ES-I3 (cell line): ENCODE measurements around the gene SEMG2.

Experiments used
- H3K36me3 ChIP-seq: 2 replicates; pipeline ENCODE4 v1.6.1; 2013; ENCODE audit warnings: mild to moderate bottlenecking, low read length, control low read depth, moderate library complexity; ENCODE audit not compliant: insufficient read depth
- H3K4me1 ChIP-seq: 2 replicates; pipeline ENCODE4 v1.6.1; 2013; ENCODE audit warnings: mild to moderate bottlenecking, control low read depth, low read length; ENCODE audit not compliant: insufficient read depth
- H3K9ac ChIP-seq: 2 replicates; pipeline ENCODE4 v1.6.1; 2013; ENCODE audit warnings: low read depth, mild to moderate bottlenecking, low read length, moderate library complexity
- H3K9me3 ChIP-seq: 2 replicates; pipeline ENCODE4 v1.6.1; 2013; ENCODE audit warnings: mild to moderate bottlenecking, low read length, moderate library complexity; ENCODE audit not compliant: control insufficient read depth, insufficient read depth

Gene SEMG2

DNA sequence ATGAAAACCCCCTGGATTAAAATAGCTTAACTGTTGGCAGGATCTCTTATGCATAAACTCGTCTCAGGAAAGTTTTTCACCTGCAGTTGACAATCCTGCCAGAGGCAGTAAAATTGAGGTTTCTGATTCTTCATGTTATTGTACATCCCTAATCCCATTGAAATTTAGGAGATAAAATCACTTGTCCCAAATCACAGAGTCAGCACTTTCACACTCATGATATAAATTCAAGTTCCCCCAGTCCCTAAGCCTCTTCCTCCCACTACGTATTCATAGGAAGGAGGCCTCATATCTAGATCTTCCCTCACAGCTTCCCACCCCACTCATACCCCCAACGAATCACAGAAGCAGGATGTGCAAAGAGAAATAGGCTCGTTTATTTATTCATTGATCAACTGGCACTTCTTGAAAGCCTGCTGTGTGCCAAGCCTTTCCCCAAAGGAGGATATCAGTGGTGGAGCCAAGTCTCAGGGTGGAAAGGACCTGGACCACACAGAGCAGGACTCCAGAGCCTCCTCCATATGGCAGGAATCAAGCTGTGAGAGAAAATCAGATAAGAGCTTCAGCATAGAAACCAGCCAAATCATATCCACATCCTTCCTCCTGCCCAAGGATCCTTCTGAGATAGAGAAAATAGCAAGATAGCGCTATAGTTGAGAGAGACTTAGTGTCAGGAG, 30.8 kb downstream of the SEMG2 start:
- H3K9ac ChIP-seq, result no peak overlapping the region
- no peaks in the 10 kb centered on the region for H3K4me1 ChIP-seq
- no peaks in the 10 kb centered on the region for H3K9me3 ChIP-seq
- no peaks in the 10 kb centered on the region for H3K36me3 ChIP-seq

DNA sequence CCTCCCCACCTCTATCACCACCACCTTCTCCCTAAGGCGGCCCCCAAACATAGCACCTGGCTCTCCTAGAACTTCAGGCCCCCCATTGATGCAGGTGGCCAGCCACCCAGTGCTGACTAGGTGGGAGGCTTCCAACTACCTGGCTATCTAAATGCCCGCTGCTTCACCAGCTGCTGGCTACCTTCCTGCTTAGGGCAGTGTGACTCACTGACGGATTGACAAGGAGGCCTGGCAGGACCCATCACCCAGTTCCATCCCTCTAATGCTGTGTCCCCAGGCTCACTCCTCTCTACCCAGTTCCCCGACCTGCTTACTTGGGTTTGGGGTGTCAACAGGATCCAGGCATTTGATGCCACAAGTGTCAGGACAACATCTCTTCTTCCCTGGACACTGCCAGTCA, 32.1 kb downstream of the SEMG2 start:
- Histone ChIP-seq H3K4me1 (no peaks in the 10 kb centered on the region), H3K9me3 (no peaks in the 10 kb centered on the region), H3K9ac (no peak overlapping the region), H3K36me3 (no peaks in the 10 kb centered on the region)

DNA sequence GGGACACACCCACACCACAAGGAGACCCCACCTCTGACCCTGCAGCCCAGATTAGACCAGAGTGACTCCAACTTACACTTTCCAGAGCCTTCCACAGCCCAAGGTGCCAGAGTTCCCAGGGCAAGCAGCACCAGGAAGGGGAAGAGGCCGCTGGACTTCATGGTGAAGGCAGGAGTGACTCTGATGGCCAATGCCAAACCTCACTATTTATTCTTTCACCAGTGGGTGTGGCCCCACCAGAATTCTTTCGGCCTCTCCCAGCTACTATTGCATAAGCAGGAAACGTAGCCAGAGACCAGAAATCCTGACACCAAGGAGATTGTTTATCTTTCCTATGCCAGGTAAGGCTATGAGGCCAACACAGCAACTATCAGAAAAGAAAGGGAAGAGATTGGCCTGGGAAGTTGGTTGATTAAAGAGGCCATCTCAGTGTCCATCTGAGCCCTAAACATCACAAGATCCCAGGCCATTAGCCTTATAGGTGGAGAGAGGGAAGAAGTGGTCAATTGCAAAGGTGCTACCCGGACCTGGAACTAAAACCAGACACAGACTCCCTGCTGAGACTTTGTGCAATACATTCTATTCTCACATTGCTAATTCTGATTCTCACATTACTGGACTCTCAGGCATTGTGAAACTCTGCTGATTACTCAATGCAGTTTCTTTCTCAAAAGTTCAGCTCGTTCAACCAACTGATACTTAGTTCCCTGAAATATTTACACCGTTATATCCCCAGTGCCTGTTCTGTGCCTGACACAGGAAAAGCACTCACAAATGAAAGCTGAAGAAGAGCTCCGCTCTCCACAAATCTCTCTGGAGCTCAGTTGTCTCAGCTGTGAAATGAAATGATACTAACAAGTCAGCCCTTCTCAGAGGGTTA, 33.5 kb downstream of the SEMG2 start, which contains the start of gene SLPI:
TSS of gene SLPI (minus strand) at position 182 of the 880 bp plus-strand sequence. CDS start at position 161, 21 bp downstream.
- Histone ChIP-seq H3K9ac (no peak within 1 kb of the TSS), H3K36me3 (no peaks in the 10 kb centered on the region), H3K4me1 (peaks cover 4% of the 10 kb centered on the region), H3K9me3 (no peaks in the 10 kb centered on the region)

DNA sequence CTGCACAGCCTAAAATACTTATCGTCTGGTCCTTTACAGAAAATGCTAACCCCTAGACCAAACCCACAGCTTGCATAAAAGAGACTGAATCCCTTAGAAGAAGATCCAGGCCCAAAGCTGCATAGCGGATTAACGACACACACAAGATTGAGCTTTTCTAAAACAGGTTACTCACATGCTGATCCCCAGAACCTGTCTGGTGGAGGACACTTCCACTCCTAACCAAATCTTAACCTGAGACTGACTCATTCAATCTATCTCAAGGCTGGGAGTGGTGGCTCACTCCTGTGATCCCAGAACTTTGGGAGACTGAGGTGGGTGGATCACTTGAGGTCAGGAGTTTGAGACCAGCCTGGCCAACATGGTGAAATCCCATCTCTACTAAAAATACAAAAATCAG, 36.0 kb downstream of the SEMG2 start:
- H3K9me3 ChIP-seq, result no peaks in the 10 kb centered on the region
- H3K9ac ChIP-seq, result no peak overlapping the region
- no peaks in the 10 kb centered on the region for H3K36me3 ChIP-seq
- H3K4me1 ChIP-seq, result peaks cover 4% of the 10 kb centered on the region

DNA sequence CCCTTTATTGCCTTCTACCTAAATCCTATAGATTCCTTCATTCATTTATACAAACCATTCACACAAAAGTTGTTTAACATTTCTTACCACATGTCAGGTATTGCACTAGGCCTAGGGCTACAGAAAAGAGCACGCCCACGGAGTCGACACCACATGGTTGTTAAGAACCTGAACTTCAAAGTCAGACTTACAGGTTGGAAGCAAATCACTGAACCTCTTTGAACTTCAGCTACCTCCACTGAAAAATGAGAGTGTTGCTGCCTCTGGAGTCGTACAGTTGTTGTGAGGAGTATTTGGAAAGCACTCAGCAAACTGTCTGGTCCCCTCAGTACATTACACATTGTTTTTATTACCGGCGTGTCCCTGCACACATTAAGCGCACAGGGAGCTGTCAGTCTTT, 36.5 kb downstream of the SEMG2 start:
- Histone ChIP-seq H3K9me3 (no peaks in the 10 kb centered on the region), H3K36me3 (no peaks in the 10 kb centered on the region), H3K4me1 (peaks cover 4% of the 10 kb centered on the region), H3K9ac (no peak overlapping the region)

DNA sequence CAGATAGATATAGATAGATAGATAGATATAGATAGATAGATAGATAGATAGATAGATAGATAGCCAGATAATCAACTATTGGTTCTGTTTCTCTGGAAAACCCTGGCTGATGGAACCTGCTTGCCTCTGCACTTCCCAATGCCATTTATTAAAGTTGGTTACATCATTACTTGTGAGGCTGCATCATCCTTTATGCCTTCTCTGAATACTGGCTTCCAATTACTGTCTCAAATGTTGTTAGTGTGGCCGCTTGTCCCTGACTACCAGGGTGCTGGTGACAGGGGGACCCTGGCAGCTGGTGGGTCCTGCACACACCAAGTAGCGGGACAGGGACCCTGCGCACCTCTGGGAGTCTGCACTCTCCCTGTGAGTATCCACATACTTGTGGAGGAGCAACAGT, 37.1 kb downstream of the SEMG2 start:
- Histone ChIP-seq H3K9ac (no peak overlapping the region), H3K9me3 (no peaks in the 10 kb centered on the region), H3K4me1 (peaks cover 4% of the 10 kb centered on the region), H3K36me3 (no peaks in the 10 kb centered on the region)

DNA sequence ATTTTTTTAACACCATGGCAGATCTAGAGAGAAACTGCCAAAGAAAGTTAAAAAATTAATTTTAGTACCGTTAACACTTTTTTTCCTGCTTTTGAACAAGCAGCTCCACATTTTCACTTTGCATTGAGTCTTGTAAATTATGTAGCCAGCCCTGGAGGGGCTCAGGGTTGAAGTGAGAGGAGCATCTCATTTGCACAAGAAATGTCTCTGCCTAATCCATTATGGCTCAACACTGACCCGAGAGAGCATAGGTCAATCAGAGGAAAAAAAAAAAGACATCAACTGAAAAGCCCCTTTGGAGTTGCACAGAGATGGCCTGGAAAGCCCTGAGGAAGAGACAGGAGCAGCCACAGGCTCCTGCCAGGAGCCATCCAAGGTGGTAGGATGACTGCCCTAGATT, 37.5 kb downstream of the SEMG2 start:
- Histone ChIP-seq H3K9me3 (no peaks in the 10 kb centered on the region), H3K9ac (no peak overlapping the region), H3K4me1 (peaks cover 4% of the 10 kb centered on the region), H3K36me3 (no peaks in the 10 kb centered on the region)

DNA sequence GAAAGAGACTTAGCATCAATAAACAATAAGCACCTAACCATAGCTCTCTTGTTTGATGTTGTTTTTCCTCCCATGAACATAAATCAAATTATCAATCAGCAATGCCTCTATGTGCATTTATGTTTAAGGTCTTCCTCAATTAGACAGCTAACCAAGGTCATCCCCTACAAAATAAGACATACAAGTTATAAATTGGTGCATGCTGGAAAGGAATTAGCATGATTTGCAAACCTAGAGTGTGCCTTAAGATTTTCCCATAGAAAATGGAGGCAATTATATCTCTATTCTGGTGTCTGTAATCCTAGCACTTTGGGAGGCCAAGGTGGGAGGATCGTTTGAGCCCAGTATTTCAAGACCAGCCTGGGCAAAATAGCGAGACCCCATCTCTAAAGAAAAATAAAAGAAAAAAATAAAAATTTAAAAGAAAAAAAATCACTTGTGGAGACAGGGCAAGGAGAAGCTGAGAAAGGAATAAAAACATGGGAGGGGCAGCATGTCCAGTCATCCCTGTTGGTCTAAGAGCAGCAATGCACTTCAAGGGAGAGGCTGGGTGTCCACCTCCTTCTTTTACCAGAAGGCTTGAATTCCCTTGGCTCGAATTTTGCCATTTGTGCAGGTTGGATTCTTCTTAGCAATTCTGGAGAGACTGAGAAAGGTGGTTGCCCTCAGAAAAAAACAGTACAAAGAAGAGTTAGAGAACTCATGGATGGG, 42.5 kb downstream of the SEMG2 start:
- H3K9ac ChIP-seq, result no peak overlapping the region

DNA sequence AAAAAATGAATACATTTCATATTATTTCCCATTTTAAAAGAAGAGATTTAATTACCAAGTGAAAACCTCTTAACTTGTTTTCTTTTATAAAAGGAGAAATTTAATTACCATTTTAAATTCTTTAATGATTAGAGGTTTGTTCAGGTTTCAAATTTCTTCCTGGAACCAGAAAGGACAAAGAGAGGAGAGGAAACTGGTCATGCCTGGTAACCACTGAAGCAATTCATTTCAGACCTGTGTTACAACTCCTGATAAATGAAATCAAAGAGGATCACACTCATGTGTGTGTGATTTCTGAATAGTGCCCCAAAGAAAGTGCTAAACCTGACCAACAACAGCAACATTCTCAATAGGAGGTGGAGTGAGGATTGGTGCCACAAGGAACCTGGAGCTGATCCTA, 45.8 kb downstream of the SEMG2 start:
- H3K36me3 ChIP-seq, result no peaks in the 10 kb centered on the region

More for the DNA sequence above, 42.5 kb downstream of the SEMG2 start:
- H3K4me1 ChIP-seq, result peaks cover 4% of the 10 kb centered on the region
- no peaks in the 10 kb centered on the region for H3K36me3 ChIP-seq
- H3K9me3 ChIP-seq, result no peaks in the 10 kb centered on the region

DNA sequence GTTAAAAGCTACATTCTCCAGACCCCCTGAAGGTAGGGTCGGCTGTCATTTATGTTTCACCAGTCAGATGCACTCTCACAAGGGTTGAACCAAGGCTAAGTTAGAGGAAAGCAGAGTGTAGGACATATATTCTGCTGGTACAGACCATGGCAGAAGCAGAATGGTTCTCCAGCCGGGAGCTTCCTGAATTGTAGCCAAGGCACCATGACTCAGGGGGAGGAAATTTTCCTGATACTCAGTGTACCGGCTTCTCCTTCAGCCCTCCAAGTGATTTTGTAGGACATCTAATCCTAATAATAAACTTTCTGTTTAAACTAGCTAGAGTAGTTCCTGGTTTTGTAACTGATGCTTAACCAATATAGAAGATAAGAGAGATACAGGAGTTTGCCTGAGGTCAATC, 47.4 kb downstream of the SEMG2 start:
- Histone ChIP-seq H3K36me3 (no peaks in the 10 kb centered on the region), H3K4me1 (peaks cover 8% of the 10 kb centered on the region; the same call in 1 of the 2 replicates), H3K9me3 (no peaks in the 10 kb centered on the region), H3K9ac (no peak overlapping the region)

More for the DNA sequence above, 45.8 kb downstream of the SEMG2 start:
- Histone ChIP-seq H3K4me1 (0 out of 2 replicates have a peak, but pooled peaks cover 3% of the 10 kb centered on the region), H3K9me3 (no peaks in the 10 kb centered on the region), H3K9ac (no peak overlapping the region)

DNA sequence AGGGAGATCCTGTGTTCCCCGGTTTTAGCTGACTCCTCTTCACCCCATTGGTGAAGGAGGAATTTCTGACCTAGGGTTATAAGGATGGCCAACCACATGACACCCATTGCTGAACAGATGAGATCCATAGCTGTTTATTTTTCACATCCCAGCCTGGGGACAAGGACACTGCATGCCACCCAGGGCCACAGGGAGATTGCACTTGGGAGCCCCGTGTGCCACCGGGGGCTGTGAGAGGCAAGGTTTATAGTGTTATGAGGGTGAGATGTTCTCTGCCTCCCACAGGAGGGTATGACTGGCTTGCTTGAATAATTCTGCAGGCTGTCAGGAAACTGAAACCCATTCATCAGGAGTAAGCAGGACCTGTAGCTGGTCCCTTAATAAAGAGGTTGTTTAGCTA, 47.9 kb downstream of the SEMG2 start:
- Histone ChIP-seq H3K36me3 (no peaks in the 10 kb centered on the region), H3K4me1 (peaks cover 8% of the 10 kb centered on the region; the same call in 1 of the 2 replicates), H3K9ac (no peak overlapping the region), H3K9me3 (no peaks in the 10 kb centered on the region)

DNA sequence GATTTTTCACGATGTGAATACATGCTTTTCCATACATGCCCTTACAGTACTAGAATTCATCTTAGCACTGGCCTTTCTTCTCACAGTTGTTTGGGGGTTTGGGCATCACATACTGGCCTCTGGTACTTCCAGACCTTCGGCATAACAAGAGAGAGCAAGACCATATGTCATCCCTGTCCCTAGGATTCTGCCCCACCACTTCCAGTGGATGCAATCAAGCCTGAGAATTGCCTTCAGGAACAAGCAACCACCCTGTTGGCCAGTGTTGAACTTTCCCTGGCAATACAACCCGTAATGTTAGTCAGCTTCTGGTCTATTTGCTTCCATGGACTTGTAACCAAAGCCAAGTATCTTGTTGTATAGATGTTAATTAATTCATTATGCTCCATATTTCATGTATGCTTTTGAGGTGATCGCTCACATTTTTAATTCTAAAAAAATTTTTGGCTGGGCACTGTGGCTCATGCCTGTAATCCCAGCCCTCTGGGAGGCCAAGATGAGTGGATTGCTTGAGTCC, 48.6 kb downstream of the SEMG2 start:
- H3K36me3 ChIP-seq, result no peaks in the 10 kb centered on the region
- H3K9ac ChIP-seq, result no peak overlapping the region
- no peaks in the 10 kb centered on the region for H3K9me3 ChIP-seq
- H3K4me1 ChIP-seq, result peaks cover 8% of the 10 kb centered on the region; the same call in 1 of the 2 replicates
